ENCODE data around the gene FOSL1. TPM values are rescaled to one million over a fixed set of nuclear protein-coding genes. Genes with fewer than 3 reads are reported as not detected.

FOSL1 gene
- total and polyA plus RNA-seq, 2 donors (not counting 1 experiment from before 2014, with no cell fraction given): 3.5 to 8.8 TPM

GRCh38 chr11:65919573-65920371, 19.6 kb upstream of the FOSL1 start:
- DNase-seq (ENCODE audit: low read depth in 2 of 2): peak in 1 of 2 donors; percentile 17
- peak overlapping the region; percentile 68 to 95 (median 76) for H3K4me3 ChIP-seq (replicated peaks in 1 of 4; ENCODE audit: control extremely low read depth in 1 of 4, insufficient read depth in 1 of 4, low read depth in 3 of 4, low read length in 4 of 4)
- TF ChIP-seq CTCF (conservative IDR thresholded peaks at IDR 0.05 in 1 of 2, IDR thresholded peaks at IDR 0.05 in 1 of 2; ENCODE audit: low read depth in 1 of 2, low read length in 2 of 2) (no peak), EZH2 (IDR thresholded peaks at IDR 0.05; ENCODE audit: low read length, missing control alignments) (no peak)
- peaks cover 20% of the 10 kb centered on the region for H3K36me3 ChIP-seq (ENCODE audit: control insufficient read depth, insufficient read depth, low read length)
- H4K20me1 ChIP-seq (ENCODE audit: control insufficient read depth, extremely low read depth, insufficient read depth, low read length): no peaks in the 10 kb centered on the region
- H3K4me2 ChIP-seq (ENCODE audit: extremely low read depth, insufficient read depth, low read length): peak overlapping the region; percentile 86
- peaks cover 62% of the 10 kb centered on the region for H3K79me2 ChIP-seq (ENCODE audit: control insufficient read depth, insufficient read depth, low read length)
- H2AFZ ChIP-seq (ENCODE audit: low read length): peak overlapping the region; percentile 56
- no peaks in the 10 kb centered on the region for H3K9me3 ChIP-seq (ENCODE audit: control insufficient read depth, insufficient read depth, low read depth, low read length)
- H3K4me1 ChIP-seq (ENCODE audit: control insufficient read depth, extremely low read depth, insufficient read depth, low read length): peaks cover 35% of the 10 kb centered on the region
- H3K27me3 ChIP-seq (ENCODE audit: control insufficient read depth, insufficient read depth, low read length): no peaks in the 10 kb centered on the region
- H3K27ac ChIP-seq (ENCODE audit: insufficient read depth, low read length): peak overlapping the region; percentile 69
- peak overlapping the region; percentile 76 for H3K9ac ChIP-seq (ENCODE audit: insufficient read depth, low read length)

GRCh38 chr11:65919141-65919572, 19.0 kb upstream of the FOSL1 start, which contains the start of gene DRAP1:
TSS of gene DRAP1 (plus strand) at chr11:65919426. CDS start at chr11:65919502, 76 bp downstream.
- H3K27me3 ChIP-seq (ENCODE audit: control insufficient read depth, insufficient read depth, low read length): no peaks in the 10 kb centered on the region
- H3K4me3 ChIP-seq (replicated peaks in 1 of 4; ENCODE audit: control extremely low read depth in 1 of 4, insufficient read depth in 1 of 4, low read depth in 3 of 4, low read length in 4 of 4): peak within 1 kb of the TSS; percentile 74 to 95 (median 92)
- peak within 1 kb of the TSS; percentile 56 for H2AFZ ChIP-seq (ENCODE audit: low read length)
- DNase-seq (ENCODE audit: low read depth in 2 of 2): peak; percentile 98 to 99
- peak within 1 kb of the TSS; percentile 86 for H3K4me2 ChIP-seq (ENCODE audit: extremely low read depth, insufficient read depth, low read length)
- H3K79me2 ChIP-seq (ENCODE audit: control insufficient read depth, insufficient read depth, low read length): peaks cover 64% of the 10 kb centered on the region
- peak within 1 kb of the TSS; percentile 99 for H3K27ac ChIP-seq (ENCODE audit: insufficient read depth, low read length)
- H3K36me3 ChIP-seq (ENCODE audit: control insufficient read depth, insufficient read depth, low read length): peaks cover 18% of the 10 kb centered on the region
- no peaks in the 10 kb centered on the region for H3K9me3 ChIP-seq (ENCODE audit: control insufficient read depth, insufficient read depth, low read depth, low read length)
- no peaks in the 10 kb centered on the region for H4K20me1 ChIP-seq (ENCODE audit: control insufficient read depth, extremely low read depth, insufficient read depth, low read length)
- TF ChIP-seq EZH2 (IDR thresholded peaks at IDR 0.05; ENCODE audit: low read length, missing control alignments): no peak
- no peak for TF ChIP-seq CTCF (conservative IDR thresholded peaks at IDR 0.05 in 1 of 2, IDR thresholded peaks at IDR 0.05 in 1 of 2; ENCODE audit: low read depth in 1 of 2, low read length in 2 of 2)
- H3K9ac ChIP-seq (ENCODE audit: insufficient read depth, low read length): peak within 1 kb of the TSS; percentile 94
- H3K4me1 ChIP-seq (ENCODE audit: control insufficient read depth, extremely low read depth, insufficient read depth, low read length): peaks cover 38% of the 10 kb centered on the region
